ENCODE measurements around the gene RMC1.
A peak's percentile ranks its signal among the peaks of the same experiment; 100 is the strongest.
"Not testable (repeated sequence)": the region's sequence is repeated elsewhere in the genome, so short reads cannot be mapped to it uniquely, and the experiment has no call there.

RMC1 gene

GRCh38 chr18:23498877-23499276 lies 4.4 kb upstream of the RMC1 start:
- DNase-seq, result peak; percentile 48

GRCh38 chr18:23499291-23499781 lies 4.0 kb upstream of the RMC1 start:
- no peak for DNase-seq

GRCh38 chr18:23501626-23502025 lies 1.7 kb upstream of the RMC1 start:
- DNase-seq, result no peak

GRCh38 chr18:23502516-23503037 lies 734 bp upstream of the RMC1 start:
- DNase-seq, result no peak

GRCh38 chr18:23503963-23504344 lies 643 bp downstream of the RMC1 start:
- DNase-seq, result no peak

GRCh38 chr18:23504720-23505119 lies 1.4 kb downstream of the RMC1 start:
- DNase-seq, result no peak

GRCh38 chr18:23506393-23506792 lies 3.1 kb downstream of the RMC1 start:
- DNase-seq, result no peak

- DNase-seq, result not testable (repeated sequence)
These were observed 7.6 kb downstream of the RMC1 start for GRCh38 chr18:23510923-23511322.

- DNase-seq, result not testable (repeated sequence)
These were observed 8.9 kb downstream of the RMC1 start for GRCh38 chr18:23512216-23512615.

- no peak for DNase-seq
These were observed 9.3 kb downstream of the RMC1 start for GRCh38 chr18:23512641-23513040.

GRCh38 chr18:23515911-23516546 lies 12.7 kb downstream of the RMC1 start:
- DNase-seq, result peak; percentile 32

- DNase-seq, result no peak
These were observed 16.4 kb downstream of the RMC1 start for GRCh38 chr18:23519734-23520133.

- DNase-seq, result no peak
These were observed 18.0 kb downstream of the RMC1 start for GRCh38 chr18:23521271-23521670.

- no peak for DNase-seq
These were observed 18.6 kb downstream of the RMC1 start for GRCh38 chr18:23521907-23522306.

- no peak for DNase-seq
These were observed 20.3 kb downstream of the RMC1 start for GRCh38 chr18:23523429-23524212.

- no peak for DNase-seq
These were observed 20.9 kb downstream of the RMC1 start for GRCh38 chr18:23524213-23524707.

- no peak for DNase-seq
These were observed 23.3 kb downstream of the RMC1 start for GRCh38 chr18:23526501-23527063.

GRCh38 chr18:23528580-23529472 lies 25.5 kb downstream of the RMC1 start:
- no peak for DNase-seq

- no peak for DNase-seq
These were observed 26.3 kb downstream of the RMC1 start for GRCh38 chr18:23529604-23530003.

- no peak for DNase-seq
These were observed 26.9 kb downstream of the RMC1 start for GRCh38 chr18:23530195-23530594.

- DNase-seq, result no peak
These were observed 28.6 kb downstream of the RMC1 start for GRCh38 chr18:23531912-23532311.

- no peak for DNase-seq
These were observed 29.5 kb downstream of the RMC1 start for GRCh38 chr18:23532848-23533247.

GRCh38 chr18:23534276-23534675 lies 31.0 kb downstream of the RMC1 start:
- no peak for DNase-seq
